Activated T-cell treated with anti-CD3 and anti-CD28 coated beads, Interleukin-2, amount 50 U/mL, for 24 hours (primary cell): ENCODE measurements around the gene DNAJC5.
"Not testable (repeated sequence)": the region's sequence is repeated elsewhere in the genome, so short reads cannot be mapped to it uniquely, and the experiment has no call there.

Experiments used
- DNase-seq: peaks from one replicate; pipeline ENCODE4 v3.0.0-alpha.2; 2020
- H3K27ac Mint-ChIP-seq: 2 replicates; pipeline ENCODE4 v1.8.0; 2020; ENCODE audit warnings: mild to moderate bottlenecking, mixed read lengths
- H3K27me3 Mint-ChIP-seq: 2 replicates; pipeline ENCODE4 v1.8.0; 2020; ENCODE audit warnings: mixed read lengths
- H3K36me3 Mint-ChIP-seq: 2 replicates; pipeline ENCODE4 v1.8.0; 2020; ENCODE audit warnings: low read depth, mixed read lengths
- H3K4me1 Mint-ChIP-seq: 2 replicates; pipeline ENCODE4 v1.8.0; 2020; ENCODE audit warnings: low read depth, mixed read lengths
- H3K4me3 Mint-ChIP-seq: 2 replicates; pipeline ENCODE4 v1.8.0; 2020; ENCODE audit warnings: mild to moderate bottlenecking, moderate library complexity, mixed read lengths
- H3K9me3 Mint-ChIP-seq: 2 replicates; pipeline ENCODE4 v1.8.0; 2020; ENCODE audit warnings: mixed read lengths

Gene DNAJC5

GRCh38 chr20:63857764-63858392, 37.0 kb upstream of the DNAJC5 start:
- Mint-ChIP-seq H3K4me1 (peaks cover 23% of the 10 kb centered on the region), H3K36me3 (peaks cover 14% of the 10 kb centered on the region), H3K9me3 (no peaks in the 10 kb centered on the region), H3K4me3 (no peak overlapping the region), H3K27ac (no peak overlapping the region), H3K27me3 (peaks cover 4% of the 10 kb centered on the region)
- DNase-seq = no peak

GRCh38 chr20:63858393-63859165, 36.3 kb upstream of the DNAJC5 start:
- H3K4me1 Mint-ChIP-seq = peaks cover 30% of the 10 kb centered on the region
- no peak for DNase-seq
- H3K4me3 Mint-ChIP-seq = peak overlapping the region; percentile 8
- H3K27me3 Mint-ChIP-seq = peaks cover under 1% of the 10 kb centered on the region
- H3K9me3 Mint-ChIP-seq = no peaks in the 10 kb centered on the region
- H3K36me3 Mint-ChIP-seq = peaks cover 21% of the 10 kb centered on the region
- H3K27ac Mint-ChIP-seq = peak overlapping the region; percentile 79

- peaks cover 27% of the 10 kb centered on the region for H3K36me3 Mint-ChIP-seq
- H3K4me3 Mint-ChIP-seq = no peak overlapping the region
- no peak for DNase-seq
- H3K27ac Mint-ChIP-seq = peak overlapping the region; percentile 79
- peaks cover 34% of the 10 kb centered on the region for H3K4me1 Mint-ChIP-seq
- no peaks in the 10 kb centered on the region for H3K27me3 Mint-ChIP-seq
- no peaks in the 10 kb centered on the region for H3K9me3 Mint-ChIP-seq
Measured at GRCh38 chr20:63859166-63859699, 35.7 kb upstream of the DNAJC5 start.

GRCh38 chr20:63860325-63861051, 34.4 kb upstream of the DNAJC5 start:
- H3K27ac Mint-ChIP-seq = no peak overlapping the region
- H3K27me3 Mint-ChIP-seq = no peaks in the 10 kb centered on the region
- no peak overlapping the region for H3K4me3 Mint-ChIP-seq
- H3K36me3 Mint-ChIP-seq = peaks cover 35% of the 10 kb centered on the region
- peaks cover 34% of the 10 kb centered on the region for H3K4me1 Mint-ChIP-seq
- DNase-seq = no peak
- H3K9me3 Mint-ChIP-seq = no peaks in the 10 kb centered on the region

GRCh38 chr20:63861365-63861934, 33.5 kb upstream of the DNAJC5 start, which contains the start of gene ABHD16B:
TSS of gene ABHD16B (plus strand) at chr20:63861498. CDS start at chr20:63861541, 43 bp downstream.
- Mint-ChIP-seq H3K4me1 (peaks cover 41% of the 10 kb centered on the region), H3K4me3 (no peak within 1 kb of the TSS), H3K27me3 (no peaks in the 10 kb centered on the region), H3K9me3 (no peaks in the 10 kb centered on the region), H3K36me3 (peaks cover 44% of the 10 kb centered on the region), H3K27ac (no peak within 1 kb of the TSS)
- DNase-seq = no peak

- no peak for DNase-seq
- H3K36me3 Mint-ChIP-seq = peaks cover 44% of the 10 kb centered on the region
- no peaks in the 10 kb centered on the region for H3K27me3 Mint-ChIP-seq
- no peaks in the 10 kb centered on the region for H3K9me3 Mint-ChIP-seq
- H3K4me3 Mint-ChIP-seq = no peak overlapping the region
- H3K27ac Mint-ChIP-seq = no peak overlapping the region
- peaks cover 40% of the 10 kb centered on the region for H3K4me1 Mint-ChIP-seq
Measured at GRCh38 chr20:63861981-63862901, 32.7 kb upstream of the DNAJC5 start.

- peak overlapping the region; percentile 94 for H3K4me3 Mint-ChIP-seq
- peaks cover 39% of the 10 kb centered on the region for H3K4me1 Mint-ChIP-seq
- no peaks in the 10 kb centered on the region for H3K9me3 Mint-ChIP-seq
- H3K27ac Mint-ChIP-seq = peak overlapping the region; percentile 94
- DNase-seq = no peak
- H3K27me3 Mint-ChIP-seq = no peaks in the 10 kb centered on the region
- H3K36me3 Mint-ChIP-seq = peaks cover 52% of the 10 kb centered on the region
Measured at GRCh38 chr20:63863021-63863797, 31.7 kb upstream of the DNAJC5 start.

- Mint-ChIP-seq H3K4me1 (peaks cover 34% of the 10 kb centered on the region), H3K4me3 (peak overlapping the region; percentile 94), H3K27ac (peak overlapping the region; percentile 94), H3K9me3 (no peaks in the 10 kb centered on the region), H3K27me3 (no peaks in the 10 kb centered on the region), H3K36me3 (peaks cover 59% of the 10 kb centered on the region)
- DNase-seq = peak; percentile 80
Measured at GRCh38 chr20:63863798-63864544, 31.0 kb upstream of the DNAJC5 start.

GRCh38 chr20:63864545-63864977, 30.4 kb upstream of the DNAJC5 start:
- Mint-ChIP-seq H3K36me3 (peaks cover 65% of the 10 kb centered on the region), H3K9me3 (no peaks in the 10 kb centered on the region), H3K4me3 (peak overlapping the region; percentile 94), H3K27ac (peak overlapping the region; percentile 94), H3K4me1 (peaks cover 28% of the 10 kb centered on the region), H3K27me3 (no peaks in the 10 kb centered on the region)
- DNase-seq = no peak

GRCh38 chr20:63864978-63865640, 29.8 kb upstream of the DNAJC5 start, which contains the start of gene TPD52L2:
TSS of gene TPD52L2 (plus strand) at chr20:63865270. CDS start at chr20:63865366, 96 bp downstream.
- H3K9me3 Mint-ChIP-seq = no peaks in the 10 kb centered on the region
- H3K4me1 Mint-ChIP-seq = peaks cover 28% of the 10 kb centered on the region
- peaks cover 71% of the 10 kb centered on the region for H3K36me3 Mint-ChIP-seq
- H3K27me3 Mint-ChIP-seq = no peaks in the 10 kb centered on the region
- H3K4me3 Mint-ChIP-seq = peak within 1 kb of the TSS; percentile 94
- peak; percentile 98 for DNase-seq
- H3K27ac Mint-ChIP-seq = peak within 1 kb of the TSS; percentile 94

GRCh38 chr20:63867042-63867441, 27.9 kb upstream of the DNAJC5 start:
- not testable (repeated sequence) for H3K27ac Mint-ChIP-seq
- peaks cover 76% of the 10 kb centered on the region for H3K36me3 Mint-ChIP-seq
- peak overlapping the region; percentile 33 for H3K4me3 Mint-ChIP-seq

GRCh38 chr20:63868264-63868663, 26.7 kb upstream of the DNAJC5 start:
- Mint-ChIP-seq H3K4me3 (no peak overlapping the region), H3K9me3 (no peaks in the 10 kb centered on the region), H3K27ac (peak overlapping the region; percentile 53), H3K4me1 (peaks cover 32% of the 10 kb centered on the region), H3K36me3 (peaks cover 82% of the 10 kb centered on the region), H3K27me3 (no peaks in the 10 kb centered on the region)
- DNase-seq = no peak

More at GRCh38 chr20:63867042-63867441, 27.9 kb upstream of the DNAJC5 start:
- H3K4me1 Mint-ChIP-seq = peaks cover 29% of the 10 kb centered on the region
- not testable (repeated sequence) for H3K27me3 Mint-ChIP-seq, DNase-seq, H3K9me3 Mint-ChIP-seq
